Uterus (tissue), 2 donors: ENCODE measurements around the gene GRID2.

ENCODE experiments used
- CTCF ChIP-seq, 4 experiments: fragments of 200-600 bp in 2 of 4; fragments of 450-650 bp in 2 of 4; sonication (generic) in 2 of 4; IDR thresholded peaks; one replicate each; pipeline ENCODE4 v1.5.1; 2016 to 2019; ENCODE audit warnings: antibody characterized with exemption in 4 of 4, mild to moderate bottlenecking in 2 of 4, moderate library complexity in 1 of 4
- POLR2A ChIP-seq, 2 donors: fragments of 450-650 bp; IDR thresholded peaks; one replicate each; pipeline ENCODE4 v1.6.1; 2016; ENCODE audit warnings: antibody characterized with exemption in 2 of 2, mild to moderate bottlenecking in 1 of 2, moderate library complexity in 1 of 2

- TF ChIP-seq POLR2A (IDR thresholded peaks at IDR 0.05): no peak
- TF ChIP-seq CTCF (IDR thresholded peaks at IDR 0.05): no peak
Observed at GRCh38 chr4:93355411-93355810, 1051.6 kb downstream of the GRID2 start.
